HepG2 (cell line): Measurements from ENCODE around the gene GEMIN4. TPM values are rescaled to one million over a fixed set of nuclear protein-coding genes. Genes with fewer than 3 reads are reported as not detected.

ENCODE experiments used
- ATAC-seq: fragments of 200-7000 bp; cut with Tn5 transposase; 3 replicates; pipeline ENCODE4 v1.9.1; 2020; ENCODE audit warnings: mild to moderate bottlenecking, moderate library complexity
- BruUV-seq: library from RNA; stranded (reverse); fragments of 400-500 nt; replicated peaks from 2 replicates; lab custom pipeline; 2021; lab: Mats Ljungman, UMichigan
- CTCF ChIA-PET: fragments of 300-600 bp; formaldehyde crosslinking; extraction: SDS; loops from one replicate; lab custom pipeline; 2021; ENCODE audit warnings: low total read pairs, inconsistent platforms, low intra/inter-chr PET ratio; lab: Yijun Ruan, JAX
- POLR2A ChIA-PET: fragments of 350-600 bp; sonication (Branson Sonifier 250); formaldehyde crosslinking; loops from one replicate; lab custom pipeline; 2020; ENCODE audit warnings: antibody characterized with exemption, inconsistent platforms; lab: Yijun Ruan, JAX
- DNase-seq: peaks from one replicate; pipeline ENCODE4 v3.0.0-alpha.2; 2015; ENCODE audit warnings: low spot score
- FAIRE-seq: peaks from 3 replicates; lab custom pipeline; 2011; peaks lifted over from hg19 to GRCh38; lab: Jason Lieb, UNC
- H2AFZ ChIP-seq: one replicate; pipeline ENCODE4 v1.6.1; 2011; ENCODE audit warnings: low read length, inconsistent platforms
- H3K27ac ChIP-seq: fragments of 300-600 bp; 3 replicates; pipeline ENCODE4 v1.8.0; 2011; ENCODE audit warnings: mixed run types, mild to moderate bottlenecking, mixed read lengths, low read length, inconsistent platforms; ENCODE audit not compliant: insufficient read depth; ENCODE audit errors: extremely low read length
- H3K27me3 ChIP-seq, 2 experiments: fragments of 200-600 bp in 1 of 2; 2 replicates in 1 of 2; 3 replicates in 1 of 2; pipeline versions ENCODE4 v1.6.0 to v1.8.0; 2011; ENCODE audit warnings: low read length in 2 of 2, mild to moderate bottlenecking in 2 of 2, moderate library complexity in 2 of 2, inconsistent platforms in 1 of 2; ENCODE audit not compliant: insufficient read depth in 2 of 2, control insufficient read depth in 1 of 2
- H3K36me3 ChIP-seq, 2 experiments: fragments of 200-600 bp in 1 of 2; replicated peaks in 1 of 2; 2 replicates in 1 of 2; 3 replicates in 1 of 2; pipeline versions ENCODE4 v1.5.1 to v1.8.0; 2011; ENCODE audit warnings: low read length in 2 of 2, inconsistent platforms in 1 of 2; ENCODE audit not compliant: insufficient read depth in 2 of 2, control insufficient read depth in 1 of 2
- H3K4me1 ChIP-seq: 2 replicates; pipeline ENCODE4 v1.5.1; 2012; ENCODE audit warnings: low read length, inconsistent platforms; ENCODE audit not compliant: insufficient read depth
- H3K4me2 ChIP-seq: 2 replicates; pipeline ENCODE4 v1.6.0; 2011; ENCODE audit warnings: low read depth, low read length, inconsistent platforms
- H3K4me3 ChIP-seq, 3 experiments: fragments of 200-600 bp in 1 of 3; sonication (generic), shearing (Covaris generic) in 1 of 3; replicated peaks in 1 of 3; 2 replicates each; pipeline ENCODE4 v1.5.1; 2011 to 2016; ENCODE audit warnings: low read length in 3 of 3, inconsistent platforms in 2 of 3, low read depth in 2 of 3, mild to moderate bottlenecking in 2 of 3, control low read depth in 1 of 3, mixed read lengths in 1 of 3; ENCODE audit not compliant: insufficient read depth in 1 of 3
- H3K79me2 ChIP-seq: one replicate; pipeline ENCODE4 v1.6.1; 2011; ENCODE audit warnings: low read length, inconsistent platforms; ENCODE audit not compliant: insufficient read depth
- H3K9ac ChIP-seq: 2 replicates; pipeline ENCODE4 v1.6.0; 2011; ENCODE audit warnings: mild to moderate bottlenecking, low read depth, low read length, inconsistent platforms; ENCODE audit not compliant: insufficient read depth
- H3K9me3 ChIP-seq: 2 replicates; pipeline ENCODE4 v1.5.1; 2012; ENCODE audit warnings: mild to moderate bottlenecking, low read length
- H4K20me1 ChIP-seq: 2 replicates; pipeline ENCODE4 v1.6.0; 2011; ENCODE audit warnings: inconsistent platforms, mild to moderate bottlenecking, low read length, moderate library complexity; ENCODE audit not compliant: insufficient read depth
- AGO2 ChIP-seq: fragments of 200-400 bp; formaldehyde crosslinking; optimal IDR thresholded peaks from 2 replicates; pipeline ENCODE3; 2017; ENCODE audit warnings: mild to moderate bottlenecking, low read depth, low read length, moderate library complexity
- ATF7-NPFF ChIP-seq: sonication (generic); formaldehyde crosslinking; IDR thresholded peaks from 2 replicates; pipeline ENCODE4 v1.8.1; 2023; ENCODE audit warnings: mild to moderate bottlenecking, low read depth, missing genetic modification reagents, moderate library complexity
- ATRX ChIP-seq: sonication (generic); formaldehyde crosslinking; IDR thresholded peaks from 2 replicates; pipeline ENCODE4 v1.4.0; 2020; ENCODE audit warnings: missing genetic modification reagents, borderline replicate concordance
- SCMH1 ChIP-seq: sonication (generic); formaldehyde crosslinking; IDR thresholded peaks from 2 replicates; pipeline ENCODE4 v1.9.0; 2021; ENCODE audit warnings: missing genetic modification reagents, mild to moderate bottlenecking, borderline replicate concordance
- TEF ChIP-seq: sonication (generic); formaldehyde crosslinking; IDR thresholded peaks from 2 replicates; pipeline ENCODE4 v1.5.0; 2020; ENCODE audit warnings: missing genetic modification reagents
- TFDP2 ChIP-seq: sonication (generic); formaldehyde crosslinking; IDR thresholded peaks from 2 replicates; pipeline ENCODE4 v1.4.0; 2020; ENCODE audit warnings: missing genetic modification reagents
- TFE3 ChIP-seq: IDR thresholded peaks from 2 replicates; pipeline ENCODE4 v1.6.1; 2016
- ZNF160 ChIP-seq: sonication (generic); formaldehyde crosslinking; IDR thresholded peaks from 2 replicates; pipeline ENCODE4 v1.8.0; 2022; ENCODE audit warnings: mild to moderate bottlenecking, inconsistent platforms, missing genetic modification reagents
- ZNF17 ChIP-seq: sonication (generic); formaldehyde crosslinking; IDR thresholded peaks from 2 replicates; pipeline ENCODE4 v1.5.0; 2020; ENCODE audit warnings: mild to moderate bottlenecking, missing genetic modification reagents
- ZNF292 ChIP-seq: sonication (generic); formaldehyde crosslinking; IDR thresholded peaks from 2 replicates; pipeline ENCODE4 v1.8.1; 2022; ENCODE audit warnings: mild to moderate bottlenecking, low read depth, missing genetic modification reagents, borderline replicate concordance
- ZNF34 ChIP-seq: sonication (generic); formaldehyde crosslinking; IDR thresholded peaks from 2 replicates; pipeline ENCODE4 v1.4.0; 2020; ENCODE audit warnings: mild to moderate bottlenecking, missing genetic modification reagents, borderline replicate concordance
- ZNF605 ChIP-seq: sonication (generic); formaldehyde crosslinking; IDR thresholded peaks from 2 replicates; pipeline ENCODE4 v1.8.0; 2022; ENCODE audit warnings: mild to moderate bottlenecking, missing genetic modification reagents
- WGBS: methylation state at CpG from one replicate; pipeline ENCODE4 v1.1.6; 2017; ENCODE audit warnings: low lambda C conversion rate; 5-methylcytosine and 5-hydroxymethylcytosine counted together
- in situ Hi-C: cut with HindIII; loops from 2 replicates; pipeline ENCODE4 v1.10.0; 2017; ENCODE audit warnings: low pct_unique_long_range_greater_than_20kb; ENCODE audit not compliant: extremely low pct_ligation_motif_present
- intact Hi-C: fragments of 100-400 bp; cut with micrococcal nuclease; formaldehyde crosslinking; loops from one replicate; pipeline ENCODE4 v1.10.0; 2022; ENCODE audit not compliant: unreplicated experiment
- polyA plus RNA-seq, 8 experiments: library from polyadenylated mRNA; depleted of rRNA in 3 of 8; stranded (reverse) in 7 of 8; unstranded in 1 of 8; fragments of >200 nt; fragmentation: Illumina TruSeq in 4 of 8; extraction: Trizol in 4 of 8; gene quantifications; 2 replicates each; pipeline versions ENCODE4 v1.2.1 to v1.2.3, GENCODE V29; 2011 to 2016; ENCODE audit warnings: low read depth in 4 of 8, missing spikeins in 1 of 8, mixed read lengths in 1 of 8; ENCODE audit not compliant: insufficient read depth in 1 of 8
- total RNA-seq, 5 experiments: library from RNA; depleted of rRNA; stranded (reverse); fragments of >200 nt; fragmentation: Illumina TruSeq; extraction: Trizol; gene quantifications; 2 replicates each; pipeline ENCODE4 v1.2.3, GENCODE V29; 2016; ENCODE audit warnings: low read depth in 1 of 5
- TF ChIP-seq, protein P1 (sequence below): sonication (generic); formaldehyde crosslinking; IDR thresholded peaks from 2 replicates; pipeline ENCODE4 v1.5.0; 2020; ENCODE audit warnings: mild to moderate bottlenecking, missing genetic modification reagents
- TF ChIP-seq, protein P2 (sequence below): sonication (generic); formaldehyde crosslinking; IDR thresholded peaks from 2 replicates; pipeline ENCODE4 v1.8.1; 2023; ENCODE audit warnings: mild to moderate bottlenecking, missing genetic modification reagents, borderline replicate concordance

GEMIN4 gene
- total and polyA plus RNA-seq, 2 of the 13 experiments (the other 11 are each of a cell fraction or from before 2014, with no cell fraction given), result 10.8 to 22.7 TPM

DNA sequence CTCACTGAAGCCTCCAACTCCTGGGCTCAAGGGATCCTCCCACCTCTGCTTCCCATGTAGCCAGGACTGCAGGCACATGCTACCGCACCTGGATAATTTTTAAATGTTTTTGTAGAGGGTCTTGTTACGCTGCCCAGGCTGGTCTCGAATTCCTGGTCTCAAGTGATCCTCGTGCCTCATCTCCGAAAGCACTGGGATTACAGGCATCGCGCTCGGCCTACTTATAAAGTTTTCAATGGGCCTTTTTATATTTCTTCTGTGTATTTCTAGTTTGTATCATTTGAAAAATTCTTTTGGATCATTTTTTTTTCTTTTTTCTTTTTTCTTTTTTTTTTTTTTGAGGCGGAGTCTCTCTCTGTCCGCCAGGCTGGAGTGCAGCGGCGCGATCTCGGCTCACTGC is 27.0 kb downstream of the GEMIN4 start:
- FAIRE-seq, result no peak
- Histone ChIP-seq H4K20me1 (no peaks in the 10 kb centered on the region), H2AFZ (no peak overlapping the region), H3K36me3 (no peaks in the 10 kb centered on the region), H3K79me2 (no peaks in the 10 kb centered on the region), H3K4me3 (no peak overlapping the region), H3K4me1 (peaks cover 46% of the 10 kb centered on the region), H3K27ac (no peak overlapping the region), H3K27me3 (no peaks in the 10 kb centered on the region), H3K9me3 (no peaks in the 10 kb centered on the region), H3K4me2 (peak overlapping the region; percentile 96; the same call in 1 of the 2 replicates), H3K9ac (no peak overlapping the region)
- WGBS, result 87% methylated on average over 14 of the region's 14 CpGs
- in situ Hi-C loops (no loop called here), intact Hi-C loops (no loop called here)
- ATAC-seq, result no peak
- no TSS peak for BruUV-seq
- TF ChIP-seq TEF (CRISPR knock-in tag) (no peak), ATF7-NPFF (no peak), ZNF605 (CRISPR knock-in tag) (0 out of 2 replicates have a peak, but pooled peaks have one; percentile 0), ZNF160 (peak; percentile 96), ZNF17 (CRISPR knock-in tag) (no peak)
- DNase-seq, result no peak
- ChIA-PET CTCF (no interaction called here), POLR2A (no interaction called here)

GRCh38 chr17:721540-721937 is 30.5 kb downstream of the GEMIN4 start:
- ChIA-PET CTCF (no interaction called here), POLR2A (no interaction called here)
- ATAC-seq, result no peak
- BruUV-seq, result no TSS peak
- no peaks in the 10 kb centered on the region for H4K20me1 ChIP-seq
- H2AFZ ChIP-seq, result no peak overlapping the region
- H3K4me1 ChIP-seq, result peaks cover 30% of the 10 kb centered on the region
- no peaks in the 10 kb centered on the region for H3K36me3 ChIP-seq
- H3K9me3 ChIP-seq, result no peaks in the 10 kb centered on the region
- WGBS, result 57% methylated on average over 5 of the region's 5 CpGs
- no peak overlapping the region for H3K27ac ChIP-seq
- no peak overlapping the region for H3K4me3 ChIP-seq
- H3K9ac ChIP-seq, result no peak overlapping the region
- peak overlapping the region; percentile 23; the same call in 1 of the 2 replicates for H3K4me2 ChIP-seq
- H3K79me2 ChIP-seq, result no peaks in the 10 kb centered on the region
- FAIRE-seq, result no peak
- DNase-seq, result no peak
- intact Hi-C loops, result no loop called here
- no peaks in the 10 kb centered on the region for H3K27me3 ChIP-seq
- in situ Hi-C loops, result no loop called here
- TF ChIP-seq TFDP2 (CRISPR knock-in tag) (no peak), AGO2 (no peak), ZNF34 (CRISPR knock-in tag) (no peak), ATRX (CRISPR knock-in tag) (no peak), ZNF292 (no peak), TFE3 (CRISPR knock-in tag) (no peak), SCMH1 (CRISPR knock-in tag) (no peak)
- TF ChIP-seq, protein P1, sequence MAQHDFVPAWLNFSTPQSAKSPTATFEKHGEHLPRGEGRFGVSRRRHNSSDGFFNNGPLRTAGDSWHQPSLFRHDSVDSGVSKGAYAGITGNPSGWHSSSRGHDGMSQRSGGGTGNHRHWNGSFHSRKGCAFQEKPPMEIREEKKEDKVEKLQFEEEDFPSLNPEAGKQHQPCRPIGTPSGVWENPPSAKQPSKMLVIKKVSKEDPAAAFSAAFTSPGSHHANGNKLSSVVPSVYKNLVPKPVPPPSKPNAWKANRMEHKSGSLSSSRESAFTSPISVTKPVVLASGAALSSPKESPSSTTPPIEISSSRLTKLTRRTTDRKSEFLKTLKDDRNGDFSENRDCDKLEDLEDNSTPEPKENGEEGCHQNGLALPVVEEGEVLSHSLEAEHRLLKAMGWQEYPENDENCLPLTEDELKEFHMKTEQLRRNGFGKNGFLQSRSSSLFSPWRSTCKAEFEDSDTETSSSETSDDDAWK (CRISPR knock-in tag), result no peak
- TF ChIP-seq, protein P2, sequence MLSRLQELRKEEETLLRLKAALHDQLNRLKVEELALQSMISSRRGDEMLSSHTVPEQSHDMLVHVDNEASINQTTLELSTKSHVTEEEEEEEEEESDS, result no peak
